ENCODE data around the gene NRG3. TPM values are rescaled to one million over a fixed set of nuclear protein-coding genes. Genes with fewer than 3 reads are reported as not detected.
"Not testable (repeated sequence)": the region's sequence is repeated elsewhere in the genome, so short reads cannot be mapped to it uniquely, and the experiment has no call there.

The NRG3 gene
- total RNA-seq, 6 donors from 2014 or later, result 0.44 to 2.7 (median 1.5) TPM; not detected in 1

GRCh38 chr10:82661701-82662100, 786.7 kb downstream of the NRG3 start:
- WGBS, 2 donors, result 70 to 78% methylated on average over 5 of the region's 5 CpGs
- H3K4me3 ChIP-seq, result no peak overlapping the region
- ATAC-seq (ENCODE audit: low FRiP score in 2 of 2) (no peak), DNase-seq (no peak)
- no peaks in the 10 kb centered on the region for H3K27me3 ChIP-seq
- no peak overlapping the region for H3K27ac ChIP-seq
- TF ChIP-seq, protein P1, sequence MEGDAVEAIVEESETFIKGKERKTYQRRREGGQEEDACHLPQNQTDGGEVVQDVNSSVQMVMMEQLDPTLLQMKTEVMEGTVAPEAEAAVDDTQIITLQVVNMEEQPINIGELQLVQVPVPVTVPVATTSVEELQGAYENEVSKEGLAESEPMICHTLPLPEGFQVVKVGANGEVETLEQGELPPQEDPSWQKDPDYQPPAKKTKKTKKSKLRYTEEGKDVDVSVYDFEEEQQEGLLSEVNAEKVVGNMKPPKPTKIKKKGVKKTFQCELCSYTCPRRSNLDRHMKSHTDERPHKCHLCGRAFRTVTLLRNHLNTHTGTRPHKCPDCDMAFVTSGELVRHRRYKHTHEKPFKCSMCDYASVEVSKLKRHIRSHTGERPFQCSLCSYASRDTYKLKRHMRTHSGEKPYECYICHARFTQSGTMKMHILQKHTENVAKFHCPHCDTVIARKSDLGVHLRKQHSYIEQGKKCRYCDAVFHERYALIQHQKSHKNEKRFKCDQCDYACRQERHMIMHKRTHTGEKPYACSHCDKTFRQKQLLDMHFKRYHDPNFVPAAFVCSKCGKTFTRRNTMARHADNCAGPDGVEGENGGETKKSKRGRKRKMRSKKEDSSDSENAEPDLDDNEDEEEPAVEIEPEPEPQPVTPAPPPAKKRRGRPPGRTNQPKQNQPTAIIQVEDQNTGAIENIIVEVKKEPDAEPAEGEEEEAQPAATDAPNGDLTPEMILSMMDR (IDR thresholded peaks at IDR 0.05), result no peak
- TF ChIP-seq POLR2A (IDR thresholded peaks at IDR 0.05) (no peak), POLR2AphosphoS5 (IDR thresholded peaks at IDR 0.05) (no peak), EP300 (IDR thresholded peaks at IDR 0.05) (no peak)
- no peaks in the 10 kb centered on the region for H3K36me3 ChIP-seq
- H3K9me3 ChIP-seq, result no peaks in the 10 kb centered on the region
- H3K4me1 ChIP-seq, result no peaks in the 10 kb centered on the region

GRCh38 chr10:82668221-82668895, 793.4 kb downstream of the NRG3 start:
- ATAC-seq (ENCODE audit: low FRiP score in 2 of 2) (peak in 1 of 2 donors; percentile 23), DNase-seq (no peak)
- no peaks in the 10 kb centered on the region for H3K4me1 ChIP-seq
- TF ChIP-seq, protein P1 (IDR thresholded peaks at IDR 0.05), result no peak
- TF ChIP-seq EP300 (IDR thresholded peaks at IDR 0.05) (no peak), POLR2A (IDR thresholded peaks at IDR 0.05) (no peak), POLR2AphosphoS5 (IDR thresholded peaks at IDR 0.05) (no peak)
- no peak overlapping the region for H3K27ac ChIP-seq
- WGBS, 2 donors, result 75 to 77% methylated on average over 4 of the region's 4 CpGs
- H3K27me3 ChIP-seq, result no peaks in the 10 kb centered on the region
- no peaks in the 10 kb centered on the region for H3K36me3 ChIP-seq
- no peak overlapping the region for H3K4me3 ChIP-seq
- H3K9me3 ChIP-seq, result no peaks in the 10 kb centered on the region

DNA sequence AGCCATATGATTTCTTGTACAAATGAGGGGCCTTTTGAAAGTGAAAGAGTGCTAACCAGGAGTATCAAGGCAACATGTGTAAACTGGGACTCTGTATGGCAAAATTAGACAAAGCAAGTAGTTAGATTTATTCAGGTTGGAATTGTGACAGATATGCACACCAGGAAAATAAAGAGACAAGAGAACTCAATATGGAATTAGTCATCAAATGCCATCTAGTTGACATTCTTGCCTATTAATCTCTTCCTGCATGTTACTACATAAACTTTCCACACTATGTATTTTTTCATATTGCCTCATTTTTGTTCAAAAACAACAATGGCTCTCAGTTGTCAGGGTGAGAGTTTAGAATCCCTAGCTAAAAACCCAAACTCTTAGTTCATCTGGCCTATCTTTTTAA, 799.0 kb downstream of the NRG3 start:
- Histone ChIP-seq H3K4me1 (no peaks in the 10 kb centered on the region), H3K27ac (no peak overlapping the region), H3K27me3 (no peaks in the 10 kb centered on the region), H3K4me3 (no peak overlapping the region), H3K36me3 (no peaks in the 10 kb centered on the region), H3K9me3 (no peaks in the 10 kb centered on the region)
- ATAC-seq (ENCODE audit: low FRiP score in 2 of 2), result no peak
- TF ChIP-seq EP300 (IDR thresholded peaks at IDR 0.05) (no peak), POLR2AphosphoS5 (IDR thresholded peaks at IDR 0.05) (no peak), POLR2A (IDR thresholded peaks at IDR 0.05) (no peak)
- TF ChIP-seq, protein P1 (IDR thresholded peaks at IDR 0.05), result no peak
- no peak for DNase-seq

DNA sequence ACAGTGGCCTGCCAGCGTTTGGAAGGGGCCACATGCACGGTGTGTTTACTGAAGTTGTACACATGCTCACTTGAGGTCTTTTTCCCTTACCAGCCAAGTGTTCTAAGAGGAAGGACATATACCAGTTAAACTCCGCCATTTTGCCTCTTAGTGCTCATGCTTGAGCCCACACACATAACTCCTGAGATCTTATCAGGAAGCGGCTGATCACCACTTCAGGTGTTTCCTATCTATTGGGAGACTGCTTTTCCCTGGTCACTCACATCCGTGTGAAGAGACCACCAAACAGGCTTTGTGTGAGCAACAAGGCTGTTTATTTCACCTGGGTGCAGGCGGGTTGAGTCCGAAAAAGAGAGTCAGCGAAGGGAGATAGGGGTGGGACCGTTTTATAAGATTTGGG, 802.9 kb downstream of the NRG3 start:
- not testable (repeated sequence) for H3K27me3 ChIP-seq; H3K36me3 ChIP-seq; H3K27ac ChIP-seq; H3K4me3 ChIP-seq; H3K4me1 ChIP-seq; ATAC-seq (ENCODE audit: low FRiP score in 2 of 2); H3K9me3 ChIP-seq; DNase-seq
- 88 to 90% methylated on average over 9 of the region's 9 CpGs for WGBS, 2 donors

GRCh38 chr10:82678451-82678850, 803.5 kb downstream of the NRG3 start:
- not testable (repeated sequence) for H3K27me3 ChIP-seq; ATAC-seq (ENCODE audit: low FRiP score in 2 of 2); H3K36me3 ChIP-seq; H3K4me1 ChIP-seq; H3K4me3 ChIP-seq; H3K27ac ChIP-seq; DNase-seq; H3K9me3 ChIP-seq
- whole genome bisulfite sequencing, 2 donors, result 71 to 72% methylated on average over 6 of the region's 6 CpGs

DNA sequence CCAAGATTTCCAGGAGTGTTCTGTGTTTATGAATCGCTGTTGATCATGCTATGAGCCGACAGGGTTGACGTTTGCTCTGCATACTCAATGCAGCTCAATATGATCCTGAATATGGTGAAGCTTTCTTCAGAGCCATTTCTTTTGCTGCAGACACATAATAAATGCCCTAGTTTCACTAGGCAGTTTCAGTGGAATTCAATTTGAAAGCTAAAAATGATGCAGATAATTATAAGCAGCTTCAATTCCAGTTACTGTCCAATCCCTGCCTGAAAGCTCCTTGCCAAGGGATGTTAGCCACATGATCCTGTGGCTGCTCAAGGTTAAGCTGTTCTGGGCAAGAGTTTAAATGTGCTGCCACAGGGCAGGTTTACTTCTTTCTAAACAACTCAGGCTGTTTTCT, 805.6 kb downstream of the NRG3 start:
- Histone ChIP-seq H3K27me3 (no peaks in the 10 kb centered on the region), H3K4me3 (no peak overlapping the region), H3K36me3 (no peaks in the 10 kb centered on the region), H3K4me1 (no peaks in the 10 kb centered on the region), H3K9me3 (no peaks in the 10 kb centered on the region), H3K27ac (no peak overlapping the region)
- TF ChIP-seq POLR2AphosphoS5 (IDR thresholded peaks at IDR 0.05) (no peak), POLR2A (IDR thresholded peaks at IDR 0.05) (no peak)
- ATAC-seq (ENCODE audit: low FRiP score in 2 of 2), result no peak
- 85 to 87% methylated on average over 3 of the region's 3 CpGs for WGBS, 2 donors
- no peak for DNase-seq

Measured in upper lobe of left lung (tissue), 6 donors.